Measurements from ENCODE around the gene KRT33B. TPM values are rescaled to one million over a fixed set of nuclear protein-coding genes. Genes with fewer than 3 reads are reported as not detected.

Gene KRT33B
- total and polyA plus RNA-seq, 9 donors = 0.08 to 0.37 (median 0.19) TPM

DNA sequence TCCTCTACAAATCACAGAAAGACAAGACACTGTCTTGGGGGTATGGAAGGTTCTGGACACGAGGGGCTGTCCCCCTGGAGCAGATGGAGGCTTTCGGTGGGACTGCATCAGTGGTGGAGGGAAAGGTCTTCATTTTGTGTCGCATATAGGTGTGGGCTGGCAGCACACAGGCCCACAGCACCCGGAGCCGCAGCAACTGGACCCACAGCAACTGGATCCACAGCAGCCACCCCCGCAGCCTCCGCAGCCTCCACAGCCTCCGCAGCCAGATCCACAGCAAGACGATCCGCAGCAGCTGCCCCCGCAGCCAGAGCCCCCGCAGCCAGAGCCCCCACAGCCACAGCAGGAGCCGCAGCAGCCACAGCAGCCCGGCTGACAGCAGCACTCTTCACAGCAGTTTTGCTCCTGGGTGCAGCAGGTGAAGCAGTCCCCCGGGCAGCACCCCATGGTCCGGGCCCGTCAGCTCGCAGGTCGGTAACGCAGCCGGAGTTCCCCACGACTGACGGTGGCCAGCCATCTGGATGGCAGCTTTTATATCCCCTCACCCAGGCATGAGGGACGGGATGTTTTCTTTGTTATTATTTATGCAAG lies 54.3 kb downstream of the KRT33B start, which contains the start of gene KRTAP17-1:
TSS of gene KRTAP17-1 (minus strand) at position 507 of the 591 bp plus-strand sequence. CDS start at position 447, 60 bp downstream.
- no peaks in the 10 kb centered on the region for H3K36me3 ChIP-seq (ENCODE audit: control insufficient read depth, insufficient read depth, low read length)
- no peak for DNase-seq
- H3K27ac ChIP-seq (ENCODE audit: low read length) = no peak within 1 kb of the TSS
- H3K27me3 ChIP-seq (ENCODE audit: control insufficient read depth, insufficient read depth, low read length) = peaks cover 13% of the 10 kb centered on the region
- no peak within 1 kb of the TSS for H3K4me3 ChIP-seq (ENCODE audit: low read length)
- no peaks in the 10 kb centered on the region for H3K4me1 ChIP-seq (ENCODE audit: control insufficient read depth, insufficient read depth, low read length)
- WGBS (ENCODE audit: insufficient coverage) = 85% methylated on average over 12 of the region's 24 CpGs
- peaks cover 2% of the 10 kb centered on the region for H3K9me3 ChIP-seq (replicated peaks; ENCODE audit: control insufficient read depth, low read depth, low read length)

Other genes starting within 250 kb of the KRT33B start
Only the 30 nearest of the 32 such genes appear.
- not detected for gene KRTAP4-6, start 229.3 kb downstream of the KRT33B start, total RNA-seq
- not detected for gene KRTAP4-6, start 229.3 kb downstream of the KRT33B start, polyA plus RNA-seq (ENCODE audit: insufficient read depth in 1 of 8, insufficient read length in 8 of 8, low replicate concordance in 1 of 8)
- gene KRTAP4-5, start 220.0 kb downstream of the KRT33B start, total RNA-seq = not detected
- not detected for gene KRTAP4-5, start 220.0 kb downstream of the KRT33B start, polyA plus RNA-seq (ENCODE audit: insufficient read depth in 1 of 8, insufficient read length in 8 of 8, low replicate concordance in 1 of 8)
- not detected for gene KRTAP4-4, start 209.1 kb downstream of the KRT33B start, total RNA-seq
- not detected for gene KRTAP4-4, start 209.1 kb downstream of the KRT33B start, polyA plus RNA-seq (ENCODE audit: insufficient read depth in 1 of 8, insufficient read length in 8 of 8, low replicate concordance in 1 of 8)
- gene KRTAP4-3, start 201.6 kb downstream of the KRT33B start, total RNA-seq = not detected
- not detected for gene KRTAP4-3, start 201.6 kb downstream of the KRT33B start, polyA plus RNA-seq (ENCODE audit: insufficient read depth in 1 of 8, insufficient read length in 8 of 8, low replicate concordance in 1 of 8)
- gene KRTAP4-2, start 191.6 kb downstream of the KRT33B start, total RNA-seq = not detected
- gene KRTAP4-2, start 191.6 kb downstream of the KRT33B start, polyA plus RNA-seq (ENCODE audit: insufficient read depth in 1 of 8, insufficient read length in 8 of 8, low replicate concordance in 1 of 8) = not detected
- not detected for gene KRTAP4-1, start 184.9 kb downstream of the KRT33B start, total RNA-seq
- gene KRTAP4-1, start 184.9 kb downstream of the KRT33B start, polyA plus RNA-seq (ENCODE audit: insufficient read depth in 1 of 8, insufficient read length in 8 of 8, low replicate concordance in 1 of 8) = not detected
- not detected for gene KRTAP9-1, start 179.9 kb downstream of the KRT33B start, total RNA-seq
- gene KRTAP9-1, start 179.9 kb downstream of the KRT33B start, polyA plus RNA-seq (ENCODE audit: insufficient read depth in 1 of 8, insufficient read length in 8 of 8, low replicate concordance in 1 of 8) = not detected
- gene KRTAP9-2, start 143.2 kb downstream of the KRT33B start, total RNA-seq = not detected
- gene KRTAP9-2, start 143.2 kb downstream of the KRT33B start, polyA plus RNA-seq (ENCODE audit: insufficient read depth in 1 of 8, insufficient read length in 8 of 8, low replicate concordance in 1 of 8) = not detected
- not detected for gene KRTAP9-3, start 137.4 kb downstream of the KRT33B start, total RNA-seq
- gene KRTAP9-3, start 137.4 kb downstream of the KRT33B start, polyA plus RNA-seq (ENCODE audit: insufficient read depth in 1 of 8, insufficient read length in 8 of 8, low replicate concordance in 1 of 8) = not detected
- not detected for gene KRTAP9-8, start 131.8 kb downstream of the KRT33B start, total RNA-seq
- not detected for gene KRTAP9-8, start 131.8 kb downstream of the KRT33B start, polyA plus RNA-seq (ENCODE audit: insufficient read depth in 1 of 8, insufficient read length in 8 of 8, low replicate concordance in 1 of 8)
- not detected for gene KRTAP9-4, start 120.1 kb downstream of the KRT33B start, total RNA-seq
- not detected for gene KRTAP9-4, start 120.1 kb downstream of the KRT33B start, polyA plus RNA-seq (ENCODE audit: insufficient read depth in 1 of 8, insufficient read length in 8 of 8, low replicate concordance in 1 of 8)
- gene KRTAP9-9, start 114.4 kb downstream of the KRT33B start, total RNA-seq = not detected
- not detected for gene KRTAP9-9, start 114.4 kb downstream of the KRT33B start, polyA plus RNA-seq (ENCODE audit: insufficient read depth in 1 of 8, insufficient read length in 8 of 8, low replicate concordance in 1 of 8)
- gene KRTAP9-6, start 104.4 kb downstream of the KRT33B start, total RNA-seq = not detected
- gene KRTAP9-6, start 104.4 kb downstream of the KRT33B start, polyA plus RNA-seq (ENCODE audit: insufficient read depth in 1 of 8, insufficient read length in 8 of 8, low replicate concordance in 1 of 8) = under 1 TPM in 5 of 8 donors, not detected in 3; 0.13 to 0.22 (median 0.19) TPM
- not detected for gene KRTAP9-7, start 94.1 kb downstream of the KRT33B start, total RNA-seq
- gene KRTAP9-7, start 94.1 kb downstream of the KRT33B start, polyA plus RNA-seq (ENCODE audit: insufficient read depth in 1 of 8, insufficient read length in 8 of 8, low replicate concordance in 1 of 8) = not detected
- gene KRTAP29-1, start 67.0 kb downstream of the KRT33B start, total RNA-seq = not detected
- gene KRTAP29-1, start 67.0 kb downstream of the KRT33B start, polyA plus RNA-seq (ENCODE audit: insufficient read depth in 1 of 8, insufficient read length in 8 of 8, low replicate concordance in 1 of 8) = not detected
- gene KRTAP16-1, start 60.5 kb downstream of the KRT33B start, total RNA-seq = not detected
- gene KRTAP16-1, start 60.5 kb downstream of the KRT33B start, polyA plus RNA-seq (ENCODE audit: insufficient read depth in 1 of 8, insufficient read length in 8 of 8, low replicate concordance in 1 of 8) = not detected
- gene KRTAP17-1, start 54.1 kb downstream of the KRT33B start, total RNA-seq = not detected
- not detected for gene KRTAP17-1, start 54.1 kb downstream of the KRT33B start, polyA plus RNA-seq (ENCODE audit: insufficient read depth in 1 of 8, insufficient read length in 8 of 8, low replicate concordance in 1 of 8)
- not detected for gene KRT33A, start 19.0 kb downstream of the KRT33B start, total RNA-seq
- not detected for gene KRT33A, start 19.0 kb downstream of the KRT33B start, polyA plus RNA-seq (ENCODE audit: insufficient read depth in 1 of 8, insufficient read length in 8 of 8, low replicate concordance in 1 of 8)
- not detected for gene KRT34, start 12.5 kb upstream of the KRT33B start, total RNA-seq
- not detected for gene KRT34, start 12.5 kb upstream of the KRT33B start, polyA plus RNA-seq (ENCODE audit: insufficient read depth in 1 of 8, insufficient read length in 8 of 8, low replicate concordance in 1 of 8)
- 3.3 TPM for gene KRT31, start 27.8 kb upstream of the KRT33B start, total RNA-seq
- 1 to 10 TPM; 3.9 to 6.4 (median 5.7) TPM for gene KRT31, start 27.8 kb upstream of the KRT33B start, polyA plus RNA-seq (ENCODE audit: insufficient read depth in 1 of 8, insufficient read length in 8 of 8, low replicate concordance in 1 of 8)
- not detected for gene KRT37, start 54.8 kb upstream of the KRT33B start, total RNA-seq
- not detected for gene KRT37, start 54.8 kb upstream of the KRT33B start, polyA plus RNA-seq (ENCODE audit: insufficient read depth in 1 of 8, insufficient read length in 8 of 8, low replicate concordance in 1 of 8)
- gene KRT38, start 71.2 kb upstream of the KRT33B start, total RNA-seq = not detected
- gene KRT38, start 71.2 kb upstream of the KRT33B start, polyA plus RNA-seq (ENCODE audit: insufficient read depth in 1 of 8, insufficient read length in 8 of 8, low replicate concordance in 1 of 8) = not detected
- not detected for gene KRT32, start 97.6 kb upstream of the KRT33B start, total RNA-seq
- not detected for gene KRT32, start 97.6 kb upstream of the KRT33B start, polyA plus RNA-seq (ENCODE audit: insufficient read depth in 1 of 8, insufficient read length in 8 of 8, low replicate concordance in 1 of 8)
- not detected for gene KRT35, start 111.3 kb upstream of the KRT33B start, total RNA-seq
- under 1 TPM in 1 of 8 donors, not detected in 7; 0.08 TPM for gene KRT35, start 111.3 kb upstream of the KRT33B start, polyA plus RNA-seq (ENCODE audit: insufficient read depth in 1 of 8, insufficient read length in 8 of 8, low replicate concordance in 1 of 8)
- not detected for gene KRT36, start 120.1 kb upstream of the KRT33B start, total RNA-seq
- not detected for gene KRT36, start 120.1 kb upstream of the KRT33B start, polyA plus RNA-seq (ENCODE audit: insufficient read depth in 1 of 8, insufficient read length in 8 of 8, low replicate concordance in 1 of 8)
- gene KRT13, start 135.8 kb upstream of the KRT33B start, total RNA-seq = 0.13 TPM
- 100 to 1,000 TPM in 1 of 8 donors, 1 to 10 TPM in 1, under 1 TPM in 5, not detected in 1; 0.16 to 177 (median 0.73) TPM for gene KRT13, start 135.8 kb upstream of the KRT33B start, polyA plus RNA-seq (ENCODE audit: insufficient read depth in 1 of 8, insufficient read length in 8 of 8, low replicate concordance in 1 of 8)
- 0.31 TPM for gene KRT15, start 149.1 kb upstream of the KRT33B start, total RNA-seq
- 10 to 100 TPM in 1 of 8 donors, 1 to 10 TPM in 1, under 1 TPM in 4, not detected in 2; 0.04 to 68.8 (median 0.20) TPM for gene KRT15, start 149.1 kb upstream of the KRT33B start, polyA plus RNA-seq (ENCODE audit: insufficient read depth in 1 of 8, insufficient read length in 8 of 8, low replicate concordance in 1 of 8)
- gene KRT19, start 158.5 kb upstream of the KRT33B start, total RNA-seq = 0.62 TPM
- gene KRT19, start 158.5 kb upstream of the KRT33B start, polyA plus RNA-seq (ENCODE audit: insufficient read depth in 1 of 8, insufficient read length in 8 of 8, low replicate concordance in 1 of 8) = 10 to 100 TPM in 1 of 8 donors, 1 to 10 TPM in 4, under 1 TPM in 3; 0.31 to 45.2 (median 1.1) TPM
- gene KRT9, start 202.2 kb upstream of the KRT33B start, total RNA-seq = not detected
- gene KRT9, start 202.2 kb upstream of the KRT33B start, polyA plus RNA-seq (ENCODE audit: insufficient read depth in 1 of 8, insufficient read length in 8 of 8, low replicate concordance in 1 of 8) = under 1 TPM in 1 of 8 donors, not detected in 7; 0.12 TPM
- 0.04 TPM for gene KRT14, start 217.1 kb upstream of the KRT33B start, total RNA-seq
- 10 to 100 TPM in 1 of 8 donors, 1 to 10 TPM in 1, under 1 TPM in 5, not detected in 1; 0.24 to 49.4 (median 0.61) TPM for gene KRT14, start 217.1 kb upstream of the KRT33B start, polyA plus RNA-seq (ENCODE audit: insufficient read depth in 1 of 8, insufficient read length in 8 of 8, low replicate concordance in 1 of 8)

All from muscle of leg (tissue), 11 donors.